B cell (primary cell): ENCODE data around the gene RNF39.

Experiments used
- EZH2 ChIP-seq: IDR thresholded peaks from 2 replicates; pipeline ENCODE4 v1.6.1; 2012; ENCODE audit warnings: borderline replicate concordance, low read depth, mild to moderate bottlenecking, moderate library complexity, low read length; ENCODE audit not compliant: insufficient read depth, poor library complexity, severe bottlenecking
- TF ChIP-seq, protein P1 (sequence below): fragments of 200-600 bp; IDR thresholded peaks from one replicate; pipeline ENCODE4 v1.8.0; 2022; ENCODE audit warnings: antibody characterized with exemption, mild to moderate bottlenecking

- TF ChIP-seq, protein P1, sequence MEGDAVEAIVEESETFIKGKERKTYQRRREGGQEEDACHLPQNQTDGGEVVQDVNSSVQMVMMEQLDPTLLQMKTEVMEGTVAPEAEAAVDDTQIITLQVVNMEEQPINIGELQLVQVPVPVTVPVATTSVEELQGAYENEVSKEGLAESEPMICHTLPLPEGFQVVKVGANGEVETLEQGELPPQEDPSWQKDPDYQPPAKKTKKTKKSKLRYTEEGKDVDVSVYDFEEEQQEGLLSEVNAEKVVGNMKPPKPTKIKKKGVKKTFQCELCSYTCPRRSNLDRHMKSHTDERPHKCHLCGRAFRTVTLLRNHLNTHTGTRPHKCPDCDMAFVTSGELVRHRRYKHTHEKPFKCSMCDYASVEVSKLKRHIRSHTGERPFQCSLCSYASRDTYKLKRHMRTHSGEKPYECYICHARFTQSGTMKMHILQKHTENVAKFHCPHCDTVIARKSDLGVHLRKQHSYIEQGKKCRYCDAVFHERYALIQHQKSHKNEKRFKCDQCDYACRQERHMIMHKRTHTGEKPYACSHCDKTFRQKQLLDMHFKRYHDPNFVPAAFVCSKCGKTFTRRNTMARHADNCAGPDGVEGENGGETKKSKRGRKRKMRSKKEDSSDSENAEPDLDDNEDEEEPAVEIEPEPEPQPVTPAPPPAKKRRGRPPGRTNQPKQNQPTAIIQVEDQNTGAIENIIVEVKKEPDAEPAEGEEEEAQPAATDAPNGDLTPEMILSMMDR = no peak
- no peak for TF ChIP-seq EZH2
Measured at GRCh38 chr6:30022189-30022588, 53.4 kb downstream of the RNF39 start.
